GM23338 (cell line): ENCODE results near the gene TAOK3. TPM values are rescaled to one million over a fixed set of nuclear protein-coding genes. Genes with fewer than 3 reads are reported as not detected.
A peak's percentile ranks its signal among the peaks of the same experiment; 100 is the strongest.

ENCODE experiments used
- ATAC-seq: fragments of 200-7000 bp; cut with Tn5 transposase; 3 replicates; pipeline ENCODE4 v1.9.1; 2020
- DNase-seq: peaks from one replicate; pipeline ENCODE4 v3.0.0-alpha.2; 2015; ENCODE audit warnings: low spot score
- H2AFZ ChIP-seq: fragments of 200-600 bp; sonication (generic); 2 replicates; pipeline ENCODE4 v1.8.0; 2016; ENCODE audit warnings: antibody characterized with exemption, mild to moderate bottlenecking, moderate library complexity
- H3F3A ChIP-seq: fragments of 200-600 bp; sonication (generic); replicated peaks from 2 replicates; pipeline ENCODE4 v1.8.0; 2017; ENCODE audit warnings: antibody characterized with exemption, mixed run types, low read depth
- H3K27ac ChIP-seq: fragments of 200-600 bp; sonication (generic); 2 replicates; pipeline ENCODE4 v1.6.1; 2016; ENCODE audit warnings: low read depth
- H3K27me3 ChIP-seq: fragments of 200-600 bp; sonication (generic); 2 replicates; pipeline ENCODE4 v1.8.0; 2016; ENCODE audit warnings: mild to moderate bottlenecking, mixed run types, moderate library complexity; ENCODE audit not compliant: insufficient read depth
- H3K36me3 ChIP-seq: fragments of 200-600 bp; sonication (generic); 2 replicates; pipeline ENCODE4 v1.8.0; 2016; ENCODE audit warnings: mild to moderate bottlenecking; ENCODE audit not compliant: insufficient read depth
- H3K4me1 ChIP-seq: fragments of 200-600 bp; sonication (generic); 2 replicates; pipeline ENCODE4 v1.8.0; 2016; ENCODE audit warnings: mild to moderate bottlenecking, moderate library complexity; ENCODE audit not compliant: insufficient read depth
- H3K4me2 ChIP-seq: fragments of 200-600 bp; sonication (generic); 2 replicates; pipeline ENCODE4 v1.7.1; 2017; ENCODE audit warnings: mixed run types
- H3K4me3 ChIP-seq: fragments of 200-600 bp; sonication (generic); 2 replicates; pipeline ENCODE4 v1.6.1; 2016; ENCODE audit warnings: mixed run types
- H3K79me2 ChIP-seq: fragments of 200-600 bp; sonication (generic); replicated peaks from 2 replicates; pipeline ENCODE4 v1.8.0; 2017; ENCODE audit warnings: mild to moderate bottlenecking; ENCODE audit not compliant: insufficient read depth
- H3K9me2 ChIP-seq: fragments of 200-600 bp; sonication (generic); 2 replicates; pipeline ENCODE4 v1.8.0; 2017; ENCODE audit not compliant: insufficient read depth
- H4K20me1 ChIP-seq: fragments of 200-600 bp; sonication (generic); replicated peaks from 2 replicates; pipeline ENCODE4 v1.8.0; 2017; ENCODE audit warnings: mild to moderate bottlenecking; ENCODE audit not compliant: insufficient read depth
- H3K27ac Mint-ChIP-seq: 2 replicates; pipeline ENCODE4 v1.8.0; 2020; ENCODE audit warnings: inconsistent platforms, mild to moderate bottlenecking, moderate library complexity, mixed read lengths
- H3K27me3 Mint-ChIP-seq: 3 replicates; pipeline ENCODE4 v1.8.0; 2022; ENCODE audit warnings: low read depth, mild to moderate bottlenecking, moderate library complexity, mixed read lengths, inconsistent platforms; ENCODE audit not compliant: insufficient read depth, poor library complexity
- H3K36me3 Mint-ChIP-seq: 3 replicates; pipeline ENCODE4 v1.8.0; 2021; ENCODE audit warnings: low read depth, mild to moderate bottlenecking, inconsistent platforms, moderate library complexity, mixed read lengths
- H3K4me1 Mint-ChIP-seq: 3 replicates; pipeline ENCODE4 v1.8.0; 2020; ENCODE audit warnings: mild to moderate bottlenecking, inconsistent platforms, mixed read lengths
- H3K4me3 Mint-ChIP-seq: 3 replicates; pipeline ENCODE4 v1.8.0; 2021; ENCODE audit warnings: moderate library complexity, mild to moderate bottlenecking, inconsistent platforms, mixed read lengths
- H3K9me3 Mint-ChIP-seq: 3 replicates; pipeline ENCODE4 v1.8.0; 2020; ENCODE audit warnings: moderate library complexity, mild to moderate bottlenecking, inconsistent platforms, mixed read lengths
- CTCF ChIP-seq, 2 experiments: fragments of 200-600 bp in 1 of 2; sonication (generic) in 1 of 2; conservative IDR thresholded peaks; 2 replicates each; pipeline versions ENCODE4 v1.5.1 to v1.6.1; 2016 to 2017; ENCODE audit warnings: antibody characterized with exemption in 2 of 2, low read depth in 2 of 2, mild to moderate bottlenecking in 2 of 2, moderate library complexity in 1 of 2
- ETS1 ChIP-seq: IDR thresholded peaks from 2 replicates; pipeline ENCODE4 v1.6.1; 2016; ENCODE audit warnings: antibody characterized with exemption
- EZH2 ChIP-seq: fragments of 200-600 bp; sonication (generic); IDR thresholded peaks from one replicate; pipeline ENCODE4 v1.8.0; 2017; ENCODE audit warnings: antibody characterized with exemption, mild to moderate bottlenecking, low read depth; ENCODE audit not compliant: unreplicated experiment
- JUNB ChIP-seq: IDR thresholded peaks from one replicate; pipeline ENCODE4 v1.6.1; 2016; ENCODE audit warnings: antibody characterized with exemption; ENCODE audit not compliant: unreplicated experiment
- NANOG ChIP-seq: IDR thresholded peaks from 2 replicates; pipeline ENCODE4 v1.6.1; 2016; ENCODE audit warnings: antibody characterized with exemption, borderline replicate concordance
- STAT1 ChIP-seq: IDR thresholded peaks from one replicate; pipeline ENCODE4 v1.6.1; 2016; ENCODE audit warnings: antibody characterized with exemption; ENCODE audit not compliant: unreplicated experiment
- ZNF331 ChIP-seq: fragments of 250-450 bp; sonication (Bioruptor Pico); IDR thresholded peaks from 2 replicates; pipeline ENCODE4 v1.5.0; 2020; ENCODE audit warnings: low read depth, mild to moderate bottlenecking, moderate library complexity
- polyA plus RNA-seq: library from polyadenylated mRNA; unstranded; fragments of >200 nt; fragmentation: Nextera tagmentation; extraction: Ambion mirVana; gene quantifications from 2 replicates; pipeline ENCODE4 v1.2.1, GENCODE V29; 2016
- total RNA-seq: library from RNA; depleted of rRNA; stranded (reverse); fragments of >200 nt; shearing (Covaris generic); gene quantifications from 2 replicates; pipeline ENCODE4 v1.2.3, GENCODE V29; 2014
- TF ChIP-seq, protein P1 (sequence below): fragments of 250-450 bp; sonication (Bioruptor Pico); IDR thresholded peaks from 2 replicates; pipeline ENCODE4 v1.5.0; 2020; ENCODE audit warnings: mild to moderate bottlenecking, moderate library complexity

TAOK3 gene
- total and polyA plus RNA-seq, 2 experiments from 2014 or later: 7.6 to 20.4 TPM

DNA sequence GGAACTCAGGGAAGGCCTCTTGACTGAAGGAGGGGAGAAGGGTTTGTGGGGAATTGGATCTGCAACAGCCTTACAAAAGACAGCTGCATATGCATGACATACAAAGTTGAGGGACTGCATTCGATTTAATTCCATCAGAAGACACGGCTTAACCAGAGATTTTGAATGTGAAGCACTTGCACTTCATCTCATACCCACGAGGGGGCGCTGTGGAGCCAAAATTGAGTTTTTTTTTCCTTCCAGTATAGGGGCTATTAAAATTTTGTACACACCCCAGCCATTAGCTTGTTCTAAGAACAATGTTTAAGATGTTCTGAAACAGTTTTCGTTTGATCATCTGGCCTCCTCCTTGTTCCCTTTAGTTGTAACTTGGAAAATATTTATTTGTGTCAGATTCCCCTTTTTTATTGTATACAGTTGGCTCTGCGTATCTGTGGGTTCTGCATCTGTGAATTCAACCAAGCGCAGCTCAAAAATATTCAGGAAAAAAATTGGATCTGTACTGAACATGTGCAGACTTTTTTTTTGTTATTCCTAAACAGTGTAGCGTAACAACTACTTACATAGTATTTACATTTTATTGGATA lies 5.3 kb upstream of the TAOK3 start:
- Mint-ChIP-seq H3K9me3 (no peaks in the 10 kb centered on the region), H3K4me1 (peaks cover 22% of the 10 kb centered on the region), H3K36me3 (peaks cover 31% of the 10 kb centered on the region), H3K27me3 (peaks cover 3% of the 10 kb centered on the region), H3K4me3 (peak overlapping the region; percentile 80), H3K27ac (peak overlapping the region; percentile 57)
- H3F3A ChIP-seq: 0 out of 2 replicates have a peak, but pooled peaks cover 3% of the 10 kb centered on the region
- H3K4me3 ChIP-seq: peak overlapping the region; percentile 79
- H2AFZ ChIP-seq: no peak overlapping the region
- peak overlapping the region; percentile 15; the same call in 1 of the 2 replicates for H3K27ac ChIP-seq
- peak overlapping the region; percentile 97 for H3K4me2 ChIP-seq
- H3K79me2 ChIP-seq: peaks cover 43% of the 10 kb centered on the region
- H3K27me3 ChIP-seq: no peaks in the 10 kb centered on the region
- TF ChIP-seq EZH2 (no peak), CTCF (conservative IDR thresholded peaks at IDR 0.05; ENCODE audit: low read depth in 2 of 2) (peak; percentile 76 to 99)
- no peak for ATAC-seq
- peaks cover 19% of the 10 kb centered on the region for H4K20me1 ChIP-seq
- peaks cover 23% of the 10 kb centered on the region for H3K36me3 ChIP-seq
- DNase-seq: peak; percentile 48
- no peaks in the 10 kb centered on the region for H3K9me2 ChIP-seq
- H3K4me1 ChIP-seq: peaks cover 16% of the 10 kb centered on the region

DNA sequence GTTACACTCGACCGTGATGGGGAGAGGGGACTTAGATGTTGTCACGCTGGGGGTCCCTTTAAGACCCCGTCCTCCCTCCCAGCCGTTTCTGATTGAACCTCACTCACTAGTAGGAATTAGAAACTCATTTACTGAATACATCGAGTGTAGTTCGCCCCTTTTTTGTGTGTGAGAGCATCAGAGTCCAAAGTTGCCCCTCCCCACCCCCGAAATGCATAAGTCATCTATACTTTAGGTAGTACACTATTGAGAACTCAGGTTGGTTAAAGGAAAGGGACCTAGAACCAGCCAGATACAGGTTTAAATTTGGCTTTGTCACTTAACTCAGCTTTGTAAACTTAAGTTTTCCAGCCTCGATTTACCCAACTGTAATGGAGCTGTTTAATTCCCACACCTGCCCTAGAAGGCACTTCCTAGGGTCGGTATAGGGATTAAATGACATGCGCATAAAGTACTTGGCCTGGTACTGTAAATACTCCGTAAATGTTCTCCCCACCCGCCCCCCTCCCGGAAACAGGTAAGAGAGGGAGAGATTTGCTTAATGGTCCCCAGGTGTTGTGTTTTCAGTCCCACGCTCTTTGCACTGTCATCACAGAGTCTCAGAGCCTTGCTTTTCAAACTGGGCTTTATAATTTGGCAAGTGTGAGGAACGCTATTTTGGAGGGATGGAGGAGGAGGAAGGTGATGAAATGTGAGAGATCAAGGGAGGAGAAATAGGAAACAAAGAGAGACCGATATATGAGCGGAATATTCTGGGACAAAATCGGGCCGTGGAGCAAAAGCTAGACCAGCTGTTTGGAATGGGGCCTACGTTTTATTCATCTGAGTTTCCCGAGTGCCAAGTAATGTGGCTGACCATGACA lies 4.5 kb upstream of the TAOK3 start:
- Histone ChIP-seq H3F3A (0 out of 2 replicates have a peak, but pooled peaks cover 3% of the 10 kb centered on the region), H3K36me3 (peaks cover 21% of the 10 kb centered on the region), H4K20me1 (peaks cover 19% of the 10 kb centered on the region), H3K79me2 (peaks cover 40% of the 10 kb centered on the region), H3K4me1 (peaks cover 16% of the 10 kb centered on the region), H3K4me2 (peak overlapping the region; percentile 97), H3K27me3 (no peaks in the 10 kb centered on the region), H2AFZ (no peak overlapping the region), H3K27ac (peak overlapping the region; percentile 15; the same call in 1 of the 2 replicates), H3K9me2 (no peaks in the 10 kb centered on the region), H3K4me3 (peak overlapping the region; percentile 79)
- Mint-ChIP-seq H3K4me3 (peak overlapping the region; percentile 80), H3K27ac (peak overlapping the region; percentile 75), H3K27me3 (peaks cover 6% of the 10 kb centered on the region), H3K4me1 (peaks cover 22% of the 10 kb centered on the region), H3K9me3 (no peaks in the 10 kb centered on the region), H3K36me3 (peaks cover 26% of the 10 kb centered on the region)
- DNase-seq (peak; percentile 15), ATAC-seq (no peak)
- TF ChIP-seq ZNF331 (CRISPR knock-in tag): no peak
- no peak for TF ChIP-seq NANOG
- TF ChIP-seq JUNB: no peak
- no peak for TF ChIP-seq STAT1
- no peak for TF ChIP-seq ETS1
- TF ChIP-seq EZH2: no peak
- TF ChIP-seq, protein P1, sequence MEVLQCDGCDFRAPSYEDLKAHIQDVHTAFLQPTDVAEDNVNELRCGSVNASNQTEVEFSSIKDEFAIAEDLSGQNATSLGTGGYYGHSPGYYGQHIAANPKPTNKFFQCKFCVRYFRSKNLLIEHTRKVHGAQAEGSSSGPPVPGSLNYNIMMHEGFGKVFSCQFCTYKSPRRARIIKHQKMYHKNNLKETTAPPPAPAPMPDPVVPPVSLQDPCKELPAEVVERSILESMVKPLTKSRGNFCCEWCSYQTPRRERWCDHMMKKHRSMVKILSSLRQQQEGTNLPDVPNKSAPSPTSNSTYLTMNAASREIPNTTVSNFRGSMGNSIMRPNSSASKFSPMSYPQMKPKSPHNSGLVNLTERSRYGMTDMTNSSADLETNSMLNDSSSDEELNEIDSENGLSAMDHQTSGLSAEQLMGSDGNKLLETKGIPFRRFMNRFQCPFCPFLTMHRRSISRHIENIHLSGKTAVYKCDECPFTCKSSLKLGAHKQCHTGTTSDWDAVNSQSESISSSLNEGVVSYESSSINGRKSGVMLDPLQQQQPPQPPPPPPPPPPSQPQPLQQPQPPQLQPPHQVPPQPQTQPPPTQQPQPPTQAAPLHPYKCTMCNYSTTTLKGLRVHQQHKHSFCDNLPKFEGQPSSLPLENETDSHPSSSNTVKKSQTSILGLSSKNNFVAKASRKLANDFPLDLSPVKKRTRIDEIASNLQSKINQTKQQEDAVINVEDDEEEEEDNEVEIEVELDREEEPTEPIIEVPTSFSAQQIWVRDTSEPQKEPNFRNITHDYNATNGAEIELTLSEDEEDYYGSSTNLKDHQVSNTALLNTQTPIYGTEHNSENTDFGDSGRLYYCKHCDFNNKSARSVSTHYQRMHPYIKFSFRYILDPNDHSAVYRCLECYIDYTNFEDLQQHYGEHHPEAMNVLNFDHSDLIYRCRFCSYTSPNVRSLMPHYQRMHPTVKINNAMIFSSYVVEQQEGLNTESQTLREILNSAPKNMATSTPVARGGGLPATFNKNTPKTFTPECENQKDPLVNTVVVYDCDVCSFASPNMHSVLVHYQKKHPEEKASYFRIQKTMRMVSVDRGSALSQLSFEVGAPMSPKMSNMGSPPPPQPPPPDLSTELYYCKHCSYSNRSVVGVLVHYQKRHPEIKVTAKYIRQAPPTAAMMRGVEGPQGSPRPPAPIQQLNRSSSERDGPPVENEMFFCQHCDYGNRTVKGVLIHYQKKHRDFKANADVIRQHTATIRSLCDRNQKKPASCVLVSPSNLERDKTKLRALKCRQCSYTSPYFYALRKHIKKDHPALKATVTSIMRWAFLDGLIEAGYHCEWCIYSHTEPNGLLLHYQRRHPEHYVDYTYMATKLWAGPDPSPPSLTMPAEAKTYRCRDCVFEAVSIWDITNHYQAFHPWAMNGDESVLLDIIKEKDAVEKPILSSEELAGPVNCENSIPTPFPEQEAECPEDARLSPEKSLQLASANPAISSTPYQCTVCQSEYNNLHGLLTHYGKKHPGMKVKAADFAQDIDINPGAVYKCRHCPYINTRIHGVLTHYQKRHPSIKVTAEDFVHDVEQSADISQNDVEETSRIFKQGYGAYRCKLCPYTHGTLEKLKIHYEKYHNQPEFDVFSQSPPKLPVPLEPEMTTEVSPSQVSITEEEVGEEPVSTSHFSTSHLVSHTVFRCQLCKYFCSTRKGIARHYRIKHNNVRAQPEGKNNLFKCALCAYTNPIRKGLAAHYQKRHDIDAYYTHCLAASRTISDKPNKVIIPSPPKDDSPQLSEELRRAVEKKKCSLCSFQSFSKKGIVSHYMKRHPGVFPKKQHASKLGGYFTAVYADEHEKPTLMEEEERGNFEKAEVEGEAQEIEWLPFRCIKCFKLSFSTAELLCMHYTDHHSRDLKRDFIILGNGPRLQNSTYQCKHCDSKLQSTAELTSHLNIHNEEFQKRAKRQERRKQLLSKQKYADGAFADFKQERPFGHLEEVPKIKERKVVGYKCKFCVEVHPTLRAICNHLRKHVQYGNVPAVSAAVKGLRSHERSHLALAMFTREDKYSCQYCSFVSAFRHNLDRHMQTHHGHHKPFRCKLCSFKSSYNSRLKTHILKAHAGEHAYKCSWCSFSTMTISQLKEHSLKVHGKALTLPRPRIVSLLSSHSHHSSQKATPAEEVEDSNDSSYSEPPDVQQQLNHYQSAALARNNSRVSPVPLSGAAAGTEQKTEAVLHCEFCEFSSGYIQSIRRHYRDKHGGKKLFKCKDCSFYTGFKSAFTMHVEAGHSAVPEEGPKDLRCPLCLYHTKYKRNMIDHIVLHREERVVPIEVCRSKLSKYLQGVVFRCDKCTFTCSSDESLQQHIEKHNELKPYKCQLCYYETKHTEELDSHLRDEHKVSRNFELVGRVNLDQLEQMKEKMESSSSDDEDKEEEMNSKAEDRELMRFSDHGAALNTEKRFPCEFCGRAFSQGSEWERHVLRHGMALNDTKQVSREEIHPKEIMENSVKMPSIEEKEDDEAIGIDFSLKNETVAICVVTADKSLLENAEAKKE: no peak
